Left lobe of liver (tissue), 2 donors: ENCODE results near the gene MGAM2. TPM values are rescaled to one million over a fixed set of nuclear protein-coding genes. Genes with fewer than 3 reads are reported as not detected.

Experiments
- ATAC-seq: fragments of 200-7000 bp; cut with Tn5 transposase; one replicate; pipeline ENCODE4 v1.9.1; 2020; ENCODE audit warnings: mild to moderate bottlenecking, moderate library complexity
- DNase-seq: peaks from one replicate; pipeline ENCODE4 v3.0.0-alpha.2; 2020; ENCODE audit warnings: low spot score
- total RNA-seq: library from RNA; stranded (reverse); gene quantifications from one replicate; pipeline ENCODE4 v1.2.1, GENCODE V29; 2021
- donor health status: DM: no; HTN: no; CAD: no; lungs with moderate emphysema.
- donor health status: DM: no; HTN: yes; CAD: no.

Gene MGAM2
- total RNA-seq, 1 donor from 2014 or later, result 0.05 TPM

GRCh38 chr7:142250705-142251104 is 139.2 kb downstream of the MGAM2 start:
- ATAC-seq, result no peak
- no peak for DNase-seq

GRCh38 chr7:142257958-142258357 is 146.4 kb downstream of the MGAM2 start, which contains the start of gene PRSS58:
PRSS58 (minus strand) TSS chr7:142258058; CDS start chr7:142257707, 351 bp downstream.
- ATAC-seq (no peak), DNase-seq (no peak)

- no peak for DNase-seq
- no peak for ATAC-seq
Measured at GRCh38 chr7:142263598-142264380, 152.3 kb downstream of the MGAM2 start.

Other genes with a start within 250 kb of the MGAM2 start
- not detected for gene OR9A4, start 195.3 kb upstream of the MGAM2 start, total RNA-seq
- gene CLEC5A, start 164.7 kb upstream of the MGAM2 start, total RNA-seq, result 0.18 TPM
- gene TAS2R38, start 137.9 kb upstream of the MGAM2 start, total RNA-seq, result not detected
- 0.40 TPM for gene MGAM, start 115.8 kb upstream of the MGAM2 start, total RNA-seq
- not detected for gene PRSS58, start 146.3 kb downstream of the MGAM2 start, total RNA-seq